ENCODE data around the gene FERMT3.

The FERMT3 gene

GRCh38 chr11:64218628-64219353 lies 12.3 kb downstream of the FERMT3 start:
- no peaks in the 10 kb centered on the region for H4K20me1 ChIP-seq (ENCODE audit: control insufficient read depth, insufficient read depth, low read depth, low read length)
- H3K79me2 ChIP-seq (ENCODE audit: control insufficient read depth, low read length), result peaks cover 3% of the 10 kb centered on the region; the same call in 1 of the 2 replicates

GRCh38 chr11:64219354-64219684 lies 12.8 kb downstream of the FERMT3 start:
- no peak for TF ChIP-seq CTCF (IDR thresholded peaks at IDR 0.05; ENCODE audit: low read depth, low read length, poor library complexity, severe bottlenecking)
- TF ChIP-seq EZH2phosphoT487 (IDR thresholded peaks at IDR 0.05; ENCODE audit: borderline replicate concordance, low read length), result no peak
- no peaks in the 10 kb centered on the region for H4K20me1 ChIP-seq (ENCODE audit: control insufficient read depth, insufficient read depth, low read depth, low read length)
- H3K9me2 ChIP-seq (replicated peaks; ENCODE audit: control insufficient read depth, low read length), result no peaks in the 10 kb centered on the region
- H3K4me2 ChIP-seq (ENCODE audit: low read length), result no peak overlapping the region
- peaks cover 71% of the 10 kb centered on the region for H3K36me3 ChIP-seq (ENCODE audit: control insufficient read depth, low read length)
- H3F3A ChIP-seq (ENCODE audit: control insufficient read depth, insufficient read depth), result peaks cover 22% of the 10 kb centered on the region
- no peak overlapping the region for H3K4me3 ChIP-seq (ENCODE audit: low read length)
- H3K4me1 ChIP-seq (ENCODE audit: control insufficient read depth, low read length), result peaks cover 30% of the 10 kb centered on the region
- H3K9me3 ChIP-seq (ENCODE audit: control insufficient read depth, insufficient read depth, low read length), result no peaks in the 10 kb centered on the region
- no peak overlapping the region for H3K27ac ChIP-seq (ENCODE audit: low read depth, low read length)
- no peaks in the 10 kb centered on the region for H3K27me3 ChIP-seq (ENCODE audit: control insufficient read depth, low read length)
- peaks cover 3% of the 10 kb centered on the region; the same call in 1 of the 2 replicates for H3K79me2 ChIP-seq (ENCODE audit: control insufficient read depth, low read length)

More at GRCh38 chr11:64218628-64219353, 12.3 kb downstream of the FERMT3 start:
- Histone ChIP-seq H3K4me2 (ENCODE audit: low read length) (no peak overlapping the region), H3K4me3 (ENCODE audit: low read length) (no peak overlapping the region), H3K27me3 (ENCODE audit: control insufficient read depth, low read length) (no peaks in the 10 kb centered on the region), H3F3A (ENCODE audit: control insufficient read depth, insufficient read depth) (peaks cover 24% of the 10 kb centered on the region), H3K9me2 (replicated peaks; ENCODE audit: control insufficient read depth, low read length) (no peaks in the 10 kb centered on the region), H3K36me3 (ENCODE audit: control insufficient read depth, low read length) (peaks cover 71% of the 10 kb centered on the region), H3K4me1 (ENCODE audit: control insufficient read depth, low read length) (peaks cover 33% of the 10 kb centered on the region), H3K9me3 (ENCODE audit: control insufficient read depth, insufficient read depth, low read length) (no peaks in the 10 kb centered on the region), H3K27ac (ENCODE audit: low read depth, low read length) (no peak overlapping the region)
- no peak for TF ChIP-seq CTCF (IDR thresholded peaks at IDR 0.05; ENCODE audit: low read depth, low read length, poor library complexity, severe bottlenecking)

GRCh38 chr11:64219755-64220154 lies 13.2 kb downstream of the FERMT3 start:
- Histone ChIP-seq H3K4me2 (ENCODE audit: low read length) (no peak overlapping the region), H3K9me3 (ENCODE audit: control insufficient read depth, insufficient read depth, low read length) (no peaks in the 10 kb centered on the region), H3K9me2 (replicated peaks; ENCODE audit: control insufficient read depth, low read length) (no peaks in the 10 kb centered on the region), H3K36me3 (ENCODE audit: control insufficient read depth, low read length) (peaks cover 72% of the 10 kb centered on the region), H3K79me2 (ENCODE audit: control insufficient read depth, low read length) (peaks cover 3% of the 10 kb centered on the region; the same call in 1 of the 2 replicates), H3K4me3 (ENCODE audit: low read length) (no peak overlapping the region), H3F3A (ENCODE audit: control insufficient read depth, insufficient read depth) (peaks cover 18% of the 10 kb centered on the region), H3K4me1 (ENCODE audit: control insufficient read depth, low read length) (peaks cover 30% of the 10 kb centered on the region), H3K27ac (ENCODE audit: low read depth, low read length) (no peak overlapping the region), H3K27me3 (ENCODE audit: control insufficient read depth, low read length) (no peaks in the 10 kb centered on the region), H4K20me1 (ENCODE audit: control insufficient read depth, insufficient read depth, low read depth, low read length) (no peaks in the 10 kb centered on the region)
- TF ChIP-seq CTCF (IDR thresholded peaks at IDR 0.05; ENCODE audit: low read depth, low read length, poor library complexity, severe bottlenecking) (no peak), EZH2phosphoT487 (IDR thresholded peaks at IDR 0.05; ENCODE audit: borderline replicate concordance, low read length) (no peak)
